UCSD-AML1 (cell line): ENCODE data around the gene SUPT5H.
"Not testable (repeated sequence)": the region's sequence is repeated elsewhere in the genome, so short reads cannot be mapped to it uniquely, and the experiment has no call there.

ENCODE experiments used
- DNase-seq: peaks from one replicate; lab custom pipeline; 2025; ENCODE audit not compliant: unreplicated experiment; lab: John Stamatoyannopoulos, UW

Gene SUPT5H

GRCh38 chr19:39424934-39425333, 20.4 kb upstream of the SUPT5H start:
- no peak for DNase-seq

- no peak for DNase-seq
Measured at GRCh38 chr19:39425744-39426143, 19.6 kb upstream of the SUPT5H start.

GRCh38 chr19:39426170-39426569, 19.2 kb upstream of the SUPT5H start:
- no peak for DNase-seq

GRCh38 chr19:39427707-39428106, 17.7 kb upstream of the SUPT5H start:
- DNase-seq = no peak

GRCh38 chr19:39428283-39429112, 16.9 kb upstream of the SUPT5H start:
- no peak for DNase-seq

GRCh38 chr19:39430675-39431593, 14.4 kb upstream of the SUPT5H start:
- DNase-seq = peak; percentile 45

- no peak for DNase-seq
Measured at GRCh38 chr19:39432677-39433025, 12.7 kb upstream of the SUPT5H start.

- no peak for DNase-seq
Measured at GRCh38 chr19:39433480-39434079, 11.8 kb upstream of the SUPT5H start.

- DNase-seq = no peak
Measured at GRCh38 chr19:39434123-39435076, 11.0 kb upstream of the SUPT5H start.

- peak; percentile 100 for DNase-seq
Measured at GRCh38 chr19:39435499-39436349, 9.7 kb upstream of the SUPT5H start, which contains the start of gene RPS16. Gene RPS16, minus strand, starts transcription at chr19:39435949. Its CDS starts 54 bp downstream, at chr19:39435895.

- no peak for DNase-seq
Measured at GRCh38 chr19:39436350-39436716, 9.0 kb upstream of the SUPT5H start.

GRCh38 chr19:39438270-39438934, 7.0 kb upstream of the SUPT5H start:
- DNase-seq = no peak

- DNase-seq = no peak
Measured at GRCh38 chr19:39444598-39445195, 685 bp upstream of the SUPT5H start.

GRCh38 chr19:39446365-39447084, 1.1 kb downstream of the SUPT5H start:
- DNase-seq = no peak

- no peak for DNase-seq
Measured at GRCh38 chr19:39448271-39448670, 2.9 kb downstream of the SUPT5H start.

GRCh38 chr19:39449116-39449797, 3.9 kb downstream of the SUPT5H start:
- DNase-seq = no peak

- DNase-seq = not testable (repeated sequence)
Measured at GRCh38 chr19:39451257-39451656, 5.9 kb downstream of the SUPT5H start.
